ENCODE measurements around the gene IL1RL1.

Gene IL1RL1

DNA sequence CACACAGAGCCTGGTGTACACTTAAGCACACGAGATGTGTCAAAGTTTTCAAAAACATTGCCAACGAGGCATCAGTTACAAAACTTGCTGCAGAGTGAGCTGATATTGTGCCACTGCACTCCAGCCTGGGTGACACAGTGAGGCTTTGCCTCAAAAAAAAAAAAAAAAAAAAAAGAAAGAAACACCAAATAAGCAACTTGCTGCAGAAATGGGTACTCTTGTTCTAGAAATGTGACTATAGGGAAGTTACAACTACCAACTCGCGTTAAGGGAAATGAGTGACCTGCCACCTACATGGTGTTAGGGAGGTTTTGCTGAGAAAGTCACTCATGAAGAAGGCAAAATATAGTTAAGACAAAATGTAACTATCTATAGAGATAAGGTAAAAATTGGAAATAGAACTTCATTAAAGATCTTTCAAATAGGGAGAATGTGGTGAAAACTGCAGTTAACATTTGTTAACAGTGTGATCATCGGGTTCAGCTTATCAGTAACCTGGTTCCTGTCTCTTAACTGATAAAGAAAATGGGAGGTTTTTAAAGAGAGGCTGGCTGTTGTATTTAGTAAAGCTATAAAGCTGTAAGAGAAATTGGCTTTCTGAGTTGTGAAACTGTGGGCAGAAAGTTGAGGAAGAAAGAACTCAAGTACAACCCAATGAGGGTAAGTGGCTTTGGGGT, at the start of gene IL1RL1:
Gene IL1RL1 (plus strand): TSS at position 600 of the 677 bp plus-strand sequence. CDS start 26,702 bp downstream, outside the sequence.
- TF ChIP-seq, protein P1, sequence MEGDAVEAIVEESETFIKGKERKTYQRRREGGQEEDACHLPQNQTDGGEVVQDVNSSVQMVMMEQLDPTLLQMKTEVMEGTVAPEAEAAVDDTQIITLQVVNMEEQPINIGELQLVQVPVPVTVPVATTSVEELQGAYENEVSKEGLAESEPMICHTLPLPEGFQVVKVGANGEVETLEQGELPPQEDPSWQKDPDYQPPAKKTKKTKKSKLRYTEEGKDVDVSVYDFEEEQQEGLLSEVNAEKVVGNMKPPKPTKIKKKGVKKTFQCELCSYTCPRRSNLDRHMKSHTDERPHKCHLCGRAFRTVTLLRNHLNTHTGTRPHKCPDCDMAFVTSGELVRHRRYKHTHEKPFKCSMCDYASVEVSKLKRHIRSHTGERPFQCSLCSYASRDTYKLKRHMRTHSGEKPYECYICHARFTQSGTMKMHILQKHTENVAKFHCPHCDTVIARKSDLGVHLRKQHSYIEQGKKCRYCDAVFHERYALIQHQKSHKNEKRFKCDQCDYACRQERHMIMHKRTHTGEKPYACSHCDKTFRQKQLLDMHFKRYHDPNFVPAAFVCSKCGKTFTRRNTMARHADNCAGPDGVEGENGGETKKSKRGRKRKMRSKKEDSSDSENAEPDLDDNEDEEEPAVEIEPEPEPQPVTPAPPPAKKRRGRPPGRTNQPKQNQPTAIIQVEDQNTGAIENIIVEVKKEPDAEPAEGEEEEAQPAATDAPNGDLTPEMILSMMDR (IDR thresholded peaks at IDR 0.05; ENCODE audit: low read depth, low read length, missing control alignments), result no peak
- in situ Hi-C loops (cut with HindIII; ENCODE audit: low sequenced_read_pairs), result no loop called here
- H3K4me3 ChIP-seq (ENCODE audit: low read depth, low read length), result no peak within 1 kb of the TSS
- no peak for DNase-seq (ENCODE audit: low read depth)

DNA sequence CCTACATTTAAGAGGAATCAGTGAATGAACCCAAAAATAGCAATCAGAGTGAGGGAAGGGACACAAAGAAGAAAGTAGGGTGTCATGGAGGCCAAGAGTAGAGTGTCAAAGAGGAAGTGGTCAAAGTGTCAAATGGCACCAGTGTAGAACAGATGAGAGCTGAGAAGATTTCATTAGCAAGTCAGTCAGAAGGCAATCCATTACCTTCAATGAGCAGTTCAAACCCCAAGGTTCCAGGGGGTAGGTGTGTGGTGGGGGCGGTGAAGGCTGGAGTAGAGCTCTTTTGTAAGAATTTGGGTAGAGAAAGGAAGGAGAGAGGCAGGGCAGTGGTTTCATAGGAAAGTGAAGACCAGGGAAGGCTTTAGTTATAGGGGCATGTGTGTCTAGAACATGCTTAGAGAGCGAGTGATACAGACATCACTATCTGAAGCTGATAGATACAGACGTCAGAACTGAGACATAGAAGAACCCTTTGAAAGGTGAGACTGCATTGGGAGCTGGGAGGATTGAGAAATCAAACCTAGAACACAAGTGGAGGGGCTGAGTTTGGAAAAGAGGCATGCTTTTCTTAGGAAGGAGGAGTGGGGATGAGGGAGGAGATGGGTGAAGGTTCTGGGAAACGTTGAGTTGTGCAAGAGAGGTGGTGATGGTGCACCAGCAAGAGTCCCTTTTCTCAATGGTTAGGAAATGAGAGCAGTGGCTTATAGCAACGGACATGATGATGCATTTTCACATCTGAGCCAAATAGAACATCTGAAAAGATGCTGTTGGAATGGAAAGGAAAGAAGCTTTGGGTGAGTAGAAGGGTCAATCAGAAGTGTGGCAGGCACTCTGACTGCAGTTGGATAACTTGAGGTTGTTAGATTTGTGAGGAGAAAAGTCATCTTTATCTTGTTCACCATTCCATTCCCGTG, 48.9 kb upstream of the IL1RL1 start:
- TF ChIP-seq, protein P1 (IDR thresholded peaks at IDR 0.05; ENCODE audit: low read depth, low read length, missing control alignments), result no peak
- no peak overlapping the region for H3K4me3 ChIP-seq (ENCODE audit: low read depth, low read length)
- in situ Hi-C loops (cut with HindIII; ENCODE audit: low sequenced_read_pairs), result no loop called here
- DNase-seq (ENCODE audit: low read depth), result no peak

DNA sequence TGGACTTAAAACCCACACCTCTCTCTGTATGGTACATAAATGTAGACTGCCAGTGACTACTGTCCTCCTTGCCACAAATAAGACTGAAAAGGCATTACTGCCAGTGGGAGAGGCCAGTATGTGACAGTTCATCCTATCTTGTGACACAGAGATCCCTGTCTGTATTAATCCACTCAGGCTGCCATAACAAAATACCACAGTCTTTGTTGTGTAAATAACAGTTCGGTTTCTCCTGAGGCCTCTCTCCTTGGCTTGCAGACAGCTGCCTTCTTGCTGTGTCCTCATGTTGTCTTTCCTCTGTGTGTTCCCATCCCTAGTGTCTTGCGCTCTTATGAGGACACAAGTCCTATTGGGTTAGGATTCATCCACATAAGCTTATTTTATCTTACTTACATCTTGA, 46.4 kb upstream of the IL1RL1 start:
- TF ChIP-seq, protein P1 (IDR thresholded peaks at IDR 0.05; ENCODE audit: low read depth, low read length, missing control alignments), result no peak
- no peak overlapping the region for H3K4me3 ChIP-seq (ENCODE audit: low read depth, low read length)
- no peak for DNase-seq (ENCODE audit: low read depth)
- in situ Hi-C loops (cut with HindIII; ENCODE audit: low sequenced_read_pairs), result no loop called here

DNA sequence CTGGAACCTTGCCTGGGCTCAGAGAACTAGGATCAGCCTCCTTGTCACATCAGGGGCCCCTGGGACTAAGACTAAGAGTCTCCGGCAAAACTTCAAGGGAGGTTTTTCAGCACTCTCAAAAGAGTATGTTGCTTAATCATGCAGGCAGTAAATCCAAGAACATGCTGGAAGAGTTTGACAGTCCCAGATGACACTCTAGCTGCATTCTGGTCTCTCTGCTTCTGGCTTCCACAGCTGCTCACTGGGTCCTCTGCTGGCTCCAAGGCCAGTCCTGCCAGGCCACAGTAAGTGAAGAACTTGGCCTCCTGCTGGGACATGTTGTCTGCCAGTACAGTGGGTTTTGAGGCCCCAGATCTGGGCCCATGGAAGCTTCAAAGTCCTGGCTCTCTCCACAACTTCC, 45.2 kb upstream of the IL1RL1 start:
- H3K4me3 ChIP-seq (ENCODE audit: low read depth, low read length), result no peak overlapping the region
- TF ChIP-seq, protein P1 (IDR thresholded peaks at IDR 0.05; ENCODE audit: low read depth, low read length, missing control alignments), result no peak
- no peak for DNase-seq (ENCODE audit: low read depth)
- in situ Hi-C loops (cut with HindIII; ENCODE audit: low sequenced_read_pairs), result no loop called here

DNA sequence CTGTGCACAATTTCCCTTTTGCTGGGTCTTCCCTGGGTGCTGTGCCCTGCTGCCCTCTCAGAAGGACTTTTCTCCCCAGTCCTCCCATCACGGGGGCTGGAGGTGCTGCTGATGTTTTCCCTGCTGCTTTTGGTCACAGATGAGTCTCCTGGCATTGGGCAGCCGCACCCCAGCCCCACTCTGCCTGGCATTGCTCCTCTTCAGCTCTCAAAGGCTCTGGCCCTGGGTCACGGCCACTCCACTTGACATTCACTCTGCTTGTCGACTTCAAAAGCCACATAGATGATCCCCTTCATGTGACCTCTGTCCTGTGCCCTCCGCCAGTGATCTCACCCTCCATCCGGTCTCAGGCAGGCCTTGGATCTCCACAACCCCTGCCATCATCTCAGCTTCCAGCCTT, 43.6 kb upstream of the IL1RL1 start:
- DNase-seq (ENCODE audit: low read depth), result no peak
- in situ Hi-C loops (cut with HindIII; ENCODE audit: low sequenced_read_pairs), result no loop called here
- TF ChIP-seq, protein P1 (IDR thresholded peaks at IDR 0.05; ENCODE audit: low read depth, low read length, missing control alignments), result no peak
- H3K4me3 ChIP-seq (ENCODE audit: low read depth, low read length), result no peak overlapping the region

DNA sequence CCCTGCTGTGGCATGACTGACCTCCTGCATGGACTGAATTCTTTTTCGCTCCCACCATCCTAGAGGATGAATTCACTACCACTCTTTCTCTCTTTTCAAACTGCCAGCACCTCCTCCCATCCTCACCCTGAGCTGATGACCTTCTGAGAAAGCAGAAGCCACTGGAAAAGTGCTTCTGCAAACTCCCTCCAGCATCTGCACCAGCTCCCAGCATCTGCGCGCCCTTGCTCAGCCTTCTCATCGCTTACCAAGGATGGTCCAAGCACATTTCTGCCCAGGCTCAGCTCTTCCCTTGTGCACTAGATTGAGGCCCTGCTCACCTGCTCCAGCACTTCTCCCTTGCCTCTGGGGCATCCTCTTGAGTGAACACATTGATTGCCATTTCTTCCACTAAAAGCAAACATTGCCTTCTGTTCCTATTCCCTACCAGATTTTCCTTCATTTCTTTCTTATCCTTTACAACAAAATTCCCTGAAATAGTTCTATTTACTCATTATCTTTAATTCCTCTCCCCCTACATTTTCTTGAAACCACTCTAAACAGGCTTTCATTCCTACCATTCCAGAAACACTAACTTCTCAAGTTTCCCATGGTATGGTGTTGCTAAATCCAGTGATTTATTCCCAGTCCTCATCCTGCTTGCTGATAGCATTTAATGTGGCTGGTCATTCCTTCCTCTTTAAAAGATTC, 42.7 kb upstream of the IL1RL1 start:
- DNase-seq (ENCODE audit: low read depth), result no peak
- H3K4me3 ChIP-seq (ENCODE audit: low read depth, low read length), result no peak overlapping the region
- TF ChIP-seq, protein P1 (IDR thresholded peaks at IDR 0.05; ENCODE audit: low read depth, low read length, missing control alignments), result no peak
- in situ Hi-C loops (cut with HindIII; ENCODE audit: low sequenced_read_pairs), result no loop called here

Data from astrocyte of the cerebellum (primary cell).